Calu3 (cell line): ENCODE measurements around the gene MAGI1. TPM values are rescaled to one million over a fixed set of nuclear protein-coding genes. Genes with fewer than 3 reads are reported as not detected.

ENCODE experiments used
- BruUV-seq: library from RNA; stranded (reverse); fragments of 400-500 nt; replicated peaks from 2 replicates; lab custom pipeline; 2021; lab: Mats Ljungman, UMichigan
- CTCF ChIA-PET: fragments of 300-600 bp; sonication (Branson Sonifier 250); formaldehyde crosslinking; loops from one replicate; lab custom pipeline; 2022; ENCODE audit warnings: antibody characterized with exemption; lab: Charles Lee
- DNase-seq: peaks from one replicate; pipeline ENCODE4 v3.0.0; 2022
- H3K27ac Mint-ChIP-seq: one replicate; pipeline ENCODE4 v1.8.0; 2022; ENCODE audit warnings: mixed read lengths; ENCODE audit not compliant: unreplicated experiment
- H3K27me3 Mint-ChIP-seq: one replicate; pipeline ENCODE4 v1.8.0; 2022; ENCODE audit warnings: mixed read lengths; ENCODE audit not compliant: unreplicated experiment
- H3K36me3 Mint-ChIP-seq: one replicate; pipeline ENCODE4 v1.8.0; 2022; ENCODE audit warnings: mild to moderate bottlenecking, moderate library complexity, mixed read lengths; ENCODE audit not compliant: insufficient read depth, unreplicated experiment
- H3K4me1 Mint-ChIP-seq: one replicate; pipeline ENCODE4 v1.8.0; 2022; ENCODE audit warnings: mild to moderate bottlenecking, low read depth, mixed read lengths; ENCODE audit not compliant: unreplicated experiment
- H3K4me3 Mint-ChIP-seq: one replicate; pipeline ENCODE4 v1.8.0; 2022; ENCODE audit warnings: mild to moderate bottlenecking, low read depth, moderate library complexity, mixed read lengths; ENCODE audit not compliant: unreplicated experiment
- H3K9me3 Mint-ChIP-seq: one replicate; pipeline ENCODE4 v1.8.0; 2022; ENCODE audit warnings: low read depth, mixed read lengths; ENCODE audit not compliant: unreplicated experiment
- intact Hi-C: fragments of 100-400 bp; cut with micrococcal nuclease; formaldehyde crosslinking; loops from one replicate; pipeline ENCODE4 v1.10.0; 2022; ENCODE audit not compliant: unreplicated experiment
- total RNA-seq: library from RNA; stranded (reverse); gene quantifications from 2 replicates; pipeline ENCODE4 v1.2.3, GENCODE V29; 2022
- TF ChIP-seq, protein P1 (sequence below): fragments of 200-600 bp; IDR thresholded peaks from one replicate; pipeline ENCODE4 v1.8.0; 2022; ENCODE audit warnings: antibody characterized with exemption; ENCODE audit not compliant: unreplicated experiment

Gene MAGI1
- total RNA-seq, 1 experiment from 2014 or later, result 76.4 TPM

DNA sequence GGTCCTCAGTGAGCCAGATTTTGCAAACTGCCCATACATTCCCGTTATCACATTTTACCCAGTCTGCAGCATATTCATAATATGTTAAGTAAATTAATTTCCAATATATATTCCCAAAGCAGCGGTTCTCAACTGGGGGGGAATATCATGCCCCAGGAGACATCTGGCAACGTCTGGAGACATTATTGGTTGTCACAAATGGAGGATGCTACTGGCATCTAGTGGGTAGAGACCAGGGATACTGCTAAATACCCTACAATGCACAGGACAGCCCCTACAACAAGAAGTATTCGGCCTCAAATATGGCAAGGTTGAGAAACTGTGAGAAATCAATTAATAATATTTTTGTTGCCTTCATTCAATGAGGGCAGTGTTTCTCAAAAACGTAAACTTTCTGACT is 280.3 kb downstream of the MAGI1 start:
- no peak for DNase-seq
- CTCF ChIA-PET, result interaction anchor here (1.2 kb wide), 1 partner anchor 68 kb away, joined by 6 read pairs; no protein-coding TSS in a partner anchor
- Mint-ChIP-seq H3K4me3 (no peak overlapping the region), H3K27me3 (no peaks in the 10 kb centered on the region), H3K36me3 (no peaks in the 10 kb centered on the region), H3K27ac (no peak overlapping the region), H3K4me1 (no peaks in the 10 kb centered on the region), H3K9me3 (no peaks in the 10 kb centered on the region)
- intact Hi-C loops, result loop anchor here (10.0 kb wide), 1 partner anchor 436 kb away; no protein-coding TSS in a partner anchor
- TF ChIP-seq, protein P1, sequence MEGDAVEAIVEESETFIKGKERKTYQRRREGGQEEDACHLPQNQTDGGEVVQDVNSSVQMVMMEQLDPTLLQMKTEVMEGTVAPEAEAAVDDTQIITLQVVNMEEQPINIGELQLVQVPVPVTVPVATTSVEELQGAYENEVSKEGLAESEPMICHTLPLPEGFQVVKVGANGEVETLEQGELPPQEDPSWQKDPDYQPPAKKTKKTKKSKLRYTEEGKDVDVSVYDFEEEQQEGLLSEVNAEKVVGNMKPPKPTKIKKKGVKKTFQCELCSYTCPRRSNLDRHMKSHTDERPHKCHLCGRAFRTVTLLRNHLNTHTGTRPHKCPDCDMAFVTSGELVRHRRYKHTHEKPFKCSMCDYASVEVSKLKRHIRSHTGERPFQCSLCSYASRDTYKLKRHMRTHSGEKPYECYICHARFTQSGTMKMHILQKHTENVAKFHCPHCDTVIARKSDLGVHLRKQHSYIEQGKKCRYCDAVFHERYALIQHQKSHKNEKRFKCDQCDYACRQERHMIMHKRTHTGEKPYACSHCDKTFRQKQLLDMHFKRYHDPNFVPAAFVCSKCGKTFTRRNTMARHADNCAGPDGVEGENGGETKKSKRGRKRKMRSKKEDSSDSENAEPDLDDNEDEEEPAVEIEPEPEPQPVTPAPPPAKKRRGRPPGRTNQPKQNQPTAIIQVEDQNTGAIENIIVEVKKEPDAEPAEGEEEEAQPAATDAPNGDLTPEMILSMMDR, result no peak
- BruUV-seq, result no TSS peak

DNA sequence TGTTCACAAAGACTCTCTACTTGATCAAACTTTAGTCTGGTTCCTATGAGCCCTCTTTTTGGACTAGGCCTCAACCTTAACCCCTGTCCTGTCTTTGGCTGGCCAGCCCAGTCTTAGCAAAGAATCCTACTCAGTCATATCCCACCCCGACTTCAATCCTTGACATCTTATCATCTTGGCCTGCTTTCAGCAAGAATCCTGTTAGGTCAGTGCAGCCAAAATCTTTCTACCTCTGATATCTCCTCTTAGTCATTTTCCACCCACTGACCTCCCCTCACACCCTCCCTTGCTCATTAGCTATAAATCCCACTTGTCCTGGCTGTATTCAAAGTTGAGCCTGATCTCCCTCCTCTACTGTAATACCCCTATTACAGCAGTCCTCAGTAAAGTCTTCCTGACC is 286.1 kb downstream of the MAGI1 start:
- Mint-ChIP-seq H3K27ac (no peak overlapping the region), H3K36me3 (no peaks in the 10 kb centered on the region), H3K4me1 (no peaks in the 10 kb centered on the region), H3K9me3 (no peaks in the 10 kb centered on the region), H3K27me3 (no peaks in the 10 kb centered on the region), H3K4me3 (no peak overlapping the region)
- no TSS peak for BruUV-seq
- CTCF ChIA-PET, result no interaction called here
- DNase-seq, result no peak
- TF ChIP-seq, protein P1, result no peak
- intact Hi-C loops, result loop anchor here (10.0 kb wide), 1 partner anchor 442 kb away; no protein-coding TSS in a partner anchor

DNA sequence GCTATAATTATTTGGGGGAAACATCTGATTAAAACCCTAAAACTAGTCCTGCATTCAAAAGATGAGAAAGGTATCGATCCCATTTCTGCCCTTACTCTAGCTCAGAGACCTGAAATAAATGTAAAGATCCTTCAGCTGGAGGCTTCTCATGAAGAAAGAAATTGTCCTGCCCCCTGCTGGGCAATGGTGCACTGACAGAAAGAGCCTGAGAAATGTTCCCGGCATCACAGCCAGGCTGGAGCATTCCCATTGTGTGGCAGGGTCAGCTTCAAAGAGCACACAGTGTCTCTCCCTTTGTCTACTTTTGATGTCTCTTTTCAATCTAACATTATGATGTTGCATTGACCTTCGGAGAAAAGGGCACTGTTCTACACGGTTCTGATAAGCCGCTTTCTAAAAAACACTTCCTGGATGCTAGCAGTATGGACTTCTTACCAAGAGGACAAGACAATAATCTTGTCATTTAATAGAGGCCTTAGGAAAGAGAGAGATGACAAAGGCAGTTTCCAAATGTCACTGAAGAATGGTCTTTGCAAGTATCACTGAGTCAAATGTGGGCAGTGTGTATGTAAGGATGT is 287.5 kb downstream of the MAGI1 start:
- Mint-ChIP-seq H3K27ac (no peak overlapping the region), H3K36me3 (no peaks in the 10 kb centered on the region), H3K9me3 (no peaks in the 10 kb centered on the region), H3K27me3 (no peaks in the 10 kb centered on the region), H3K4me3 (no peak overlapping the region), H3K4me1 (no peaks in the 10 kb centered on the region)
- intact Hi-C loops, result loop anchor here (10.0 kb wide), 1 partner anchor 444 kb away; no protein-coding TSS in a partner anchor
- CTCF ChIA-PET, result interaction anchor here (1.1 to 1.2 kb wide), 2 partner anchors 312 to 444 kb away, joined by 3 to 9 read pairs; no protein-coding TSS in a partner anchor
- DNase-seq, result peak; percentile 61
- no TSS peak for BruUV-seq
- TF ChIP-seq, protein P1, result peak; percentile 71

DNA sequence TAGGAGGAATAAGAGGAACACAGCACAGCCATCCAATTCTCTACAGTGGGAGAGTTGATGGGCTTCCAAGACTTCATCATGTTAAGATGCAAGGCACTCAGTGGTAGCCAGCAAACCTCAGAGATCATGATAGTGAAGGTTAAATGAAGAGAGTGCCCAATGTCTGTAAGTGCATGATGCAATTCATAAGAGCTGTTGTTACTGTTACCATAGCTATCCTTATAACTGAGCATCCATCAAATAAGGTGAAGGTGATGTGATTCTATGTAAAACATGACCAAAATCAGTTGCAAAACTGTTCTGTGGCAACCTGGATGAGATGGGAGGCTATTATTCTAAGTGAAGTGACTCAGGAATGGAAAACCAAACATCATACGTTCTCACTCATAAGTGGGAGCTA is 289.7 kb downstream of the MAGI1 start:
- no peak for DNase-seq

More for the DNA sequence above, 289.7 kb downstream of the MAGI1 start:
- no TSS peak for BruUV-seq
- no peak overlapping the region for H3K27ac Mint-ChIP-seq
- H3K9me3 Mint-ChIP-seq, result no peaks in the 10 kb centered on the region
- TF ChIP-seq, protein P1, result no peak
- intact Hi-C loops, result no loop called here
- no peaks in the 10 kb centered on the region for H3K4me1 Mint-ChIP-seq
- CTCF ChIA-PET, result interaction anchor here (1.0 kb wide), 1 partner anchor 13 kb away, joined by 3 read pairs; no protein-coding TSS in a partner anchor
- H3K27me3 Mint-ChIP-seq, result no peaks in the 10 kb centered on the region
- no peaks in the 10 kb centered on the region for H3K36me3 Mint-ChIP-seq
- H3K4me3 Mint-ChIP-seq, result no peak overlapping the region
